GM21723 (cell line): ENCODE data around the gene BMP3.

Source experiments
- ATAC-seq: cut with Tn5 transposase; IDR thresholded peaks from one replicate; pipeline ENCODE4 v1.9.1; 2021; ENCODE audit warnings: mild to moderate bottlenecking, moderate library complexity; ENCODE audit not compliant: unreplicated experiment

Gene BMP3

DNA sequence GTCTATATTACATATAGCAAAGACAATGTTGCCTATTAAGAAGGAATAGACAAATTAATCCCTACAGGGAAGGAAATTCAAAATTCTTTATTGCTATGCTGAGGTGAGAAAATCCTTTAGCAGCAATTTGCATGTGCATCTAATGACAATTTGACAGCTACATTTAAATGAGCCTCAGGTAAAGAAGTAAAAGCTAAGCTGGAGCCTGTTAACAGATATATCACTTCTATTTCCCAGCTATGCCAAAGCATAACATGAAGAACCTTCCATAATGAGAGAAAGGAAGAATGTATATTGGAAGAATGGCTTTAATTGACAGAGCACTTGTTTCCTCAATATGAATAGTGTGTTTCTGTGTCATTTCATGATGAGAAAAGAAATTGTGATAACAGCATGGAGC, 71.6 kb downstream of the BMP3 start:
- no peak for ATAC-seq

DNA sequence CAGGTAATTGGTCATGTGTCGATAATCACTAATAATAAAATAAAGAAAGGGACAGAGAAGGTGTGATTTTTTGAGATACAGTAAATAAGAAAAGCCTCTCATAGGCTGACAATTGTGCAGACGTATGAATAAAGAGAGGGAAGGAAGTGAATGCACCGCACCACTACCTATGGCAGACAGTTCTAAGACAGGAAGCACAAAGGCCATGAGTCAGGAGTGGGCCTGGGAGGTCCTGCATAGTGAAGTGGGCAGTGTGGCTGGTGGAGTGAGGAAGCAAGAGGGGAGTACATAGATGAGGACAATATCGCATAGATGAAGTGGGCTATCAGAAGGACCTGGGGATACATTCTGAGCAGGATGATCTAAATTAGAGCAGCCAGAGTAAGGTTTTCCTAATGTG, 75.6 kb downstream of the BMP3 start:
- ATAC-seq = no peak
